HepG2 (cell line): Measurements from ENCODE around the gene STAP2. TPM values are rescaled to one million over a fixed set of nuclear protein-coding genes. Genes with fewer than 3 reads are reported as not detected.
A peak's percentile ranks its signal among the peaks of the same experiment; 100 is the strongest.

ENCODE experiments used
- AGO2 ChIP-seq: fragments of 200-400 bp; formaldehyde crosslinking; optimal IDR thresholded peaks from 2 replicates; pipeline ENCODE3; 2017; ENCODE audit warnings: mild to moderate bottlenecking, low read depth, low read length, moderate library complexity
- NONO ChIP-seq, 2 experiments: fragments of 450-650 bp in 1 of 2; sonication (generic) in 1 of 2; formaldehyde crosslinking in 1 of 2; IDR thresholded peaks in 1 of 2; conservative IDR thresholded peaks in 1 of 2; 2 replicates each; pipeline versions ENCODE4 v1.6.1 to v1.8.0; 2017 to 2022; ENCODE audit warnings: mild to moderate bottlenecking in 1 of 2, missing genetic modification reagents in 1 of 2, moderate library complexity in 1 of 2
- RBFOX2 ChIP-seq: fragments of 200-400 bp; formaldehyde crosslinking; IDR thresholded peaks from 2 replicates; pipeline ENCODE4 v1.6.1; 2017; ENCODE audit warnings: low read depth, mild to moderate bottlenecking, low read length
- polyA plus RNA-seq, 8 experiments: library from polyadenylated mRNA; depleted of rRNA in 3 of 8; stranded (reverse) in 7 of 8; unstranded in 1 of 8; fragments of >200 nt; fragmentation: Illumina TruSeq in 4 of 8; extraction: Trizol in 4 of 8; gene quantifications; 2 replicates each; pipeline versions ENCODE4 v1.2.1 to v1.2.3, GENCODE V29; 2011 to 2016; ENCODE audit warnings: low read depth in 4 of 8, missing spikeins in 1 of 8, mixed read lengths in 1 of 8; ENCODE audit not compliant: insufficient read depth in 1 of 8
- total RNA-seq, 5 experiments: library from RNA; depleted of rRNA; stranded (reverse); fragments of >200 nt; fragmentation: Illumina TruSeq; extraction: Trizol; gene quantifications; 2 replicates each; pipeline ENCODE4 v1.2.3, GENCODE V29; 2016; ENCODE audit warnings: low read depth in 1 of 5
- TF ChIP-seq, protein P1 (sequence below): sonication (generic); formaldehyde crosslinking; IDR thresholded peaks from 2 replicates; pipeline ENCODE4 v1.4.0; 2020; ENCODE audit warnings: mild to moderate bottlenecking, missing genetic modification reagents

The STAP2 gene
- total and polyA plus RNA-seq, 2 of the 13 experiments (the other 11 are each of a cell fraction or from before 2014, with no cell fraction given): 39.0 to 43.7 TPM

DNA sequence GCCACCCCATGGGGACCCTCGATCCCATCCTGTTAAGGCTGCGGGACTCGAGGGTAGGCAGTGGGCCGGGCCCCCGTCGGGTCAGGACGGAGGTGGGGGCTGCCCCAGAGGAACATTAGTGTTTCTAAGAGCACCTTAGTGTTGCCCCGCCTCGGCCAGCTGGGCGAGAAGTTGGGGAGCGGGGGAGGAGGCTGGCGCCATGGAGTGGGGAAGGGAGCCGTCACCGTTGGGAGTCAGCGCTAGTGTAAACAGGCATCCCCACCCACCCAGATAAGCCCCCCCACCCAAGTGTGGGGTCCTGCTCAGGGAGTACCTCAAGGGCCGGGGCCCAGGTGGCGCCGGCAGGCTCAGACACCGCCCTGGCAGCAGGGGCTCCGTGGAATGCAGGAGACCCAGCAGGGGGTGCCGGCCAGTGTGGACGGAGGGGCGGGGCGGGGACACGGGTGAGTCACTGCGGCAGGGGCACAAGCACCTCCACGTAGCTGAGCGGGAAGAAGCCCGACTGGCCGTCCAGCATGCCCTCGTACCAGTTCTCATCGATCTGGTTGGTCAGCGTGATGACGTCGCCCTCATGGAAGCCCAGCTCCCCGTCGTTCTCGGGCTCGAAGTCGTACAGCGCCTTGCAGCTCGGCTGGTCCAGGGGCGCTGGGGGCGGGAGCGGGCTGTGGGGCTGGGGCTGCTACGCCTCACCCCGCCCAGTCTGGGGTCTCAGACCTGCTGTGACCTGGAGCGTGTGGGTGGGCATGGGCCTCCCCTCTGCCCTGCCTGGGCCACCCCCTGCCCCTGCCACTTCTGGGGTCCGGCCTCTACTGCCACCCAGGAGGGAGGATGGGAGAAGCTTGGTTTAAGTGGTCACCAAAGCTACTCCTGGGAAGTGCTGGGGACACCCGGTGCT is 22.8 kb upstream of the STAP2 start (continued):
- TF ChIP-seq, protein P1, sequence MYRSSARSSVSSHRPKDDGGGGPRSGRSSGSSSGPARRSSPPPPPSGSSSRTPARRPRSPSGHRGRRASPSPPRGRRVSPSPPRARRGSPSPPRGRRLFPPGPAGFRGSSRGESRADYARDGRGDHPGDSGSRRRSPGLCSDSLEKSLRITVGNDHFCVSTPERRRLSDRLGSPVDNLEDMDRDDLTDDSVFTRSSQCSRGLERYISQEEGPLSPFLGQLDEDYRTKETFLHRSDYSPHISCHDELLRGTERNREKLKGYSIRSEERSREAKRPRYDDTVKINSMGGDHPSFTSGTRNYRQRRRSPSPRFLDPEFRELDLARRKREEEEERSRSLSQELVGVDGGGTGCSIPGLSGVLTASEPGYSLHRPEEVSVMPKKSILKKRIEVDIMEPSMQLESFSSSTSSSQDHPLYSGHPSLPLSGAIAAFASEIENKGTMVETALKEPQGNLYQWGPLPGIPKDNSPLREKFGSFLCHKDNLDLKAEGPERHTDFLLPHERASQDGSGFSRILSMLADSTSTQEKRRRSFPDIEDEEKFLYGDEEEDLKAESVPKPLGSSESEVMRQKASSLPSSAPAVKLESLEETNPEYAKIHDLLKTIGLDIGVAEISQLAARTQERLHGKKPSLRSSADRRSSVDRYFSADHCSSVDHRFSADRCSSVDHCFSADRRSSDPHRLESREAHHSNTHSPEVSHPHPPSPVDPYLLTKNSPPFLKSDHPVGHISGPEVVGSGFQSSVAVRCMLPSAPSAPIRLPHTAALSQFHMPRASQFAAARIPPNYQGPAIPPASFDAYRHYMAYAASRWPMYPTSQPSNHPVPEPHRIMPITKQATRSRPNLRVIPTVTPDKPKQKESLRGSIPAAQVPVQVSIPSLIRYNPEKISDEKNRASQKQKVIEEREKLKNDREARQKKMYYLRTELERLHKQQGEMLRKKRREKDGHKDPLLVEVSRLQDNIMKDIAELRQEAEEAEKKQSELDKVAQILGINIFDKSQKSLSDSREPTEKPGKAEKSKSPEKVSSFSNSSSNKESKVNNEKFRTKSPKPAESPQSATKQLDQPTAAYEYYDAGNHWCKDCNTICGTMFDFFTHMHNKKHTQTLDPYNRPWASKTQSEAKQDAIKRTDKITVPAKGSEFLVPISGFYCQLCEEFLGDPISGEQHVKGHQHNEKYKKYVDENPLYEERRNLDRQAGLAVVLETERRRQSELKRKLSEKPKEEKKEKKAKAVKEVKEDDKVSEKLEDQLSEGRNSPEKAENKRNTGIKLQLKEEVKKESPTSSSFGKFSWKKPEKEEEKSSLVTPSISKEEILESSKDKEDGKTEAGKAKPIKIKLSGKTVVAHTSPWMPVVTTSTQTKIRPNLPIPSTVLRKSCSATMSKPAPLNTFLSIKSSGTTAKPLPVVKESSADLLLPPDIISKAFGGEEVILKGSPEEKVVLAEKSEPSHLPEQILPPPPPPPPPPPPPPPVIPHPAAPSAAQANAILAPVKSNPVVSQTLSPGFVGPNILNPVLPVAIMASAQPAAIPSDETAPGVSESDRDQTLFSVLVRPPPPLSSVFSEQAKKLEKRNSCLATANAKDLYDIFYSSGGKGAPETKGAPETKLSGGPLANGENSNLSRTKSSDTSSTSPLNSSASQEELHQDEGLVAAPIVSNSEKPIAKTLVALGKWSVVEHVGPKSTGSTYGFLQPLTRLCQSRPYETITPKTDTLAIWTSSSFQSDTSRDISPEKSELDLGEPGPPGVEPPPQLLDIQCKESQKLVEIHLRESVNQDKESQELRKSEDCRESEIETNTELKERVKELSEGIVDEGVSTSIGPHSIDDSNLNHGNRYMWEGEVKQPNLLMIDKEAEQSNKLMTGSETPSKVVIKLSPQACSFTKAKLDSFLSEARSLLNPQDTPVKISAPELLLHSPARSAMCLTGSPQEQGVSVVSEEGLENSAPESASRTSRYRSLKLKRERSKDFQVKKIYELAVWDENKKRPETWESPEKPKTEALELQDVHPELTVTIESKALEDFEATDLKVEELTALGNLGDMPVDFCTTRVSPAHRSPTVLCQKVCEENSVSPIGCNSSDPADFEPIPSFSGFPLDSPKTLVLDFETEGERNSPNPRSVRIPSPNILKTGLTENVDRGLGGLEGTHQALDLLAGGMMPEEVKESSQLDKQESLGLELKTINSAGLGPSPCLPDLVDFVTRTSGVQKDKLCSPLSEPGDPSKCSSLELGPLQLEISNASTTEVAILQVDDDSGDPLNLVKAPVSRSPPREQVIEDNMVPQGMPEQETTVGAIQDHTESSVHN (CRISPR knock-in tag): no peak
- TF ChIP-seq AGO2 (peak; percentile 46), NONO (IDR thresholded peaks at IDR 0.05) (no peak), NONO (CRISPR knock-in tag; conservative IDR thresholded peaks at IDR 0.05) (0 out of 2 replicates have a peak, but pooled peaks have one; percentile 23), RBFOX2 (peak; percentile 45; the same call in 1 of the 2 replicates)
